Measurements from ENCODE around the gene ROR2.

DNA sequence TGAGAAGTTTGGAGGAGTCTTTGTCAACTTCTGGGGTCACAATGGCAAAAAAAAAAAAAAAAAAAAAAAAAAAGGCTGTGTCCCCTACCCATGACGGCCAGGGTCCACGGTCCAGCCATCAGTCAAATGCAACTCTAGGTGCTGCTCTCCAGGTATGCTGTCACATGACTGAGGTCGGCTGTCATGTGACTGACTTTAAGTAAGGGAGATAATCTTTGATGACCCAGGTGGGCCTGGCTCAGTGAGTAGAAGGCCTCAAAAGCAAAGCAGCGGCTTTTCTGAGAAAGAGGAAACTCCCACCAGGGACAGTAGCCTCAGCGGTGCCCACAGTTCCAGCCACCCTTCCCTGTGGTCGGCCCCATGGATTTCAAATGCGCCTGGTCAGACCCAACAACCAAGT is 117.7 kb downstream of the ROR2 start:
- TF ChIP-seq TAF1 (IDR thresholded peaks at IDR 0.05; ENCODE audit: borderline replicate concordance, low read depth, low read length) = no peak
- no peak for TF ChIP-seq POLR2A (IDR thresholded peaks at IDR 0.05; ENCODE audit: low read depth, low read length)

All from GM12892 (cell line).